ENCODE data around the gene CD86.

- TF ChIP-seq EZH2 (IDR thresholded peaks at IDR 0.05) (no peak), POLR2AphosphoS5 (IDR thresholded peaks at IDR 0.05; ENCODE audit: borderline replicate concordance, low read depth, low read length) (no peak)
These were observed 42.0 kb downstream of the CD86 start for GRCh38 chr3:122097141-122097540.
